Common myeloid progenitor, CD34-positive (primary cell): ENCODE results near the gene ALG12.
A peak's percentile ranks its signal among the peaks of the same experiment; 100 is the strongest.

Source experiments
- CTCF ChIA-PET: fragments of 350-600 bp; sonication (Branson Sonifier 250); formaldehyde crosslinking; loops from one replicate; lab custom pipeline; 2021; ENCODE audit warnings: antibody characterized with exemption; lab: Charles Lee
- POLR2A ChIA-PET: fragments of 350-600 bp; sonication (Branson Sonifier 250); formaldehyde crosslinking; loops from one replicate; lab custom pipeline; 2021; ENCODE audit warnings: antibody characterized with exemption; lab: Charles Lee
- DNase-seq, 3 donors: peaks; one replicate each; pipeline versions ENCODE4 v3.0.0 to v3.0.0-alpha.2; 2013
- H3K27ac ChIP-seq, 2 experiments: 1 replicate in 1 of 2; 2 replicates in 1 of 2; pipeline ENCODE4 v1.7.0; 2013; ENCODE audit warnings: inconsistent platforms in 2 of 2, low read length in 2 of 2, mild to moderate bottlenecking in 2 of 2, low read depth in 1 of 2, moderate library complexity in 1 of 2; ENCODE audit not compliant: severe bottlenecking in 2 of 2, insufficient read depth in 1 of 2, poor library complexity in 1 of 2
- H3K27me3 ChIP-seq, 5 experiments: replicated peaks in 2 of 5; 1 replicate in 3 of 5; 2 replicates in 2 of 5; pipeline versions ENCODE4 v1.6.1 to v1.7.0; 2013; ENCODE audit warnings: low read length in 4 of 5, mild to moderate bottlenecking in 2 of 5, moderate library complexity in 2 of 5, inconsistent platforms in 1 of 5; ENCODE audit not compliant: insufficient read depth in 5 of 5, control insufficient read depth in 4 of 5
- H3K36me3 ChIP-seq, 4 experiments: 1 replicate in 2 of 4; 2 replicates in 2 of 4; pipeline versions ENCODE4 v1.6.1 to v1.7.0; 2013; ENCODE audit warnings: low read length in 3 of 4, control low read depth in 1 of 4, mild to moderate bottlenecking in 1 of 4; ENCODE audit not compliant: control insufficient read depth in 4 of 4, insufficient read depth in 4 of 4
- H3K4me1 ChIP-seq, 4 experiments: 1 replicate in 3 of 4; 2 replicates in 1 of 4; pipeline versions ENCODE4 v1.6.1 to v1.7.1; 2013; ENCODE audit warnings: low read length in 3 of 4, mild to moderate bottlenecking in 3 of 4, control low read depth in 1 of 4, inconsistent platforms in 1 of 4, moderate library complexity in 1 of 4; ENCODE audit not compliant: control insufficient read depth in 4 of 4, insufficient read depth in 4 of 4; ENCODE audit errors: control extremely low read depth in 1 of 4
- H3K4me3 ChIP-seq, 7 experiments: 1 replicate in 4 of 7; 2 replicates in 3 of 7; pipeline versions ENCODE4 v1.5.1 to v1.7.0; 2013; ENCODE audit warnings: mild to moderate bottlenecking in 7 of 7, low read length in 6 of 7, moderate library complexity in 6 of 7, inconsistent platforms in 2 of 7, low read depth in 2 of 7, control low read depth in 1 of 7; ENCODE audit not compliant: insufficient read depth in 4 of 7, control insufficient read depth in 1 of 7; ENCODE audit errors: extremely low read depth in 1 of 7
- H3K9me3 ChIP-seq, 5 experiments: 1 replicate in 4 of 5; 2 replicates in 1 of 5; pipeline versions ENCODE4 v1.6.1 to v1.7.1; 2013; ENCODE audit warnings: low read length in 4 of 5, mild to moderate bottlenecking in 2 of 5, inconsistent platforms in 1 of 5, low read depth in 1 of 5, moderate library complexity in 1 of 5; ENCODE audit not compliant: control insufficient read depth in 4 of 5, insufficient read depth in 2 of 5; ENCODE audit errors: control extremely low read depth in 1 of 5
- WGBS: methylation state at CpG from one replicate; pipeline ENCODE4 v1.1.5; 2013; ENCODE audit not compliant: insufficient coverage; 5-methylcytosine and 5-hydroxymethylcytosine counted together

ALG12 gene

GRCh38 chr22:49953680-49954344 lies 35.6 kb upstream of the ALG12 start:
- WGBS = 90% methylated on average over 18 of the region's 18 CpGs
- Histone ChIP-seq H3K9me3 (no peaks in the 10 kb centered on the region), H3K27me3 (no peaks in the 10 kb centered on the region), H3K4me1 (peaks cover 0 to 47% (median 19%) of the 10 kb centered on the region in 4 experiments), H3K36me3 (no peaks in the 10 kb centered on the region), H3K27ac (no peak overlapping the region), H3K4me3 (no peak overlapping the region)
- POLR2A ChIA-PET = interaction anchor here (1.5 kb wide), 1 partner anchor 18 kb away, joined by 4 read pairs; no protein-coding TSS in a partner anchor
- DNase-seq = no peak
- CTCF ChIA-PET = interaction anchor here (1.4 kb wide), 1 partner anchor 15 kb away, joined by 5 read pairs; no protein-coding TSS in a partner anchor

GRCh38 chr22:49953027-49953679 lies 34.9 kb upstream of the ALG12 start:
- ChIA-PET CTCF (interaction anchor here (0.9 to 1.8 kb wide), 2 partner anchors 17 to 23 kb away, joined by 4 to 6 read pairs; no protein-coding TSS in a partner anchor), POLR2A (no interaction called here)
- Histone ChIP-seq H3K9me3 (no peaks in the 10 kb centered on the region), H3K27me3 (no peaks in the 10 kb centered on the region), H3K4me1 (peaks cover 0 to 47% (median 19%) of the 10 kb centered on the region in 4 experiments), H3K27ac (no peak overlapping the region), H3K4me3 (no peak overlapping the region), H3K36me3 (no peaks in the 10 kb centered on the region)
- DNase-seq = no peak
- 91% methylated on average over 15 of the region's 20 CpGs for WGBS

DNA sequence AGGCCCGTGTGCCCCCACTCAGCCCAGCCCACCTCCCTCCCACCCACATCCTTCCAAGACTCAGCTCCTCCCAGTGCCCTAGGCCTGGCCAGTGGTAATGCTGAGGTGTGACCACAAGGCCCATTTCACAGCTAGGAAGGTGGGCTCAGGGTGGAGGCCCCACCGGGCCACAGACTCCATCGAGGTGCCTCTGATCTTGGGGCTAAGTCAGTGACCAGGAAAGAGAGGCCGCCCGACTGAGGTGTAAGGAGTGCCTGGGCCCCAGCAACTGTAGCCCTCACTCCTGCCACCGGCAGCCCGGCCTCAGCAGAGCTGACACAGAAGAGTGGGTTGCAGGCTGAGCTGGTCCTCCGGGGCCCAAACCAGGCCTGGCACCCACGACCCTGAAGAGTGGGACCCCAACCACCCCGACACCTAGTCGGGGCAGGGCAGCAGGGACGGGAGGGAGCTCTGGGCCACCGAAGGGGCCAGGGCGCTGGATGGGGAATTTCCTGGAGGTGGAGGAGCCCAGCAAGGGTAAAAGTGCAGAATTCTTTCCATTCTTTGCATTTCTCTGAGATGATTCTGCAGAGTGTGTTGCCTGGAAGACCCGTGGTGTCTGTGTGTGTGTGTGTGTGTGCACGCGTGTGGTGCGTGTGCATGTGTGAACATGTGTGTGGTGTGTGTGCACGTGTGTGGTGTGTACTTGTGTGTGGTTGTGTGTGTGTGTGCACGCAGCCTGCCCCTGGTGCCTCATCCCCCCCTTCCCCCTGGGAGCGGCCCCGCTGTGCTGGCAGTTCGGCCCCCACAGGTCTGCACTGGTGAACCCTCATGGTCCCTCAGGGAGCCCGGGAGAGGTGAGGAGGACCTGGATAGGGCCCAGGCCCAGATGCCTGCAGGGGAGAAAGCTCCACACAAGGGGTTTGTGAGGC lies 34.0 kb upstream of the ALG12 start:
- H3K27ac ChIP-seq = no peak overlapping the region
- ChIA-PET CTCF (interaction anchor here (0.9 to 1.8 kb wide), 2 partner anchors 16 to 22 kb away, joined by 4 to 6 read pairs; no protein-coding TSS in a partner anchor), POLR2A (interaction anchor here (1.4 kb wide), 1 partner anchor 8 kb away, joined by 3 read pairs; no protein-coding TSS in a partner anchor)
- 88% methylated on average over 15 of the region's 24 CpGs for WGBS
- peaks cover 0 to 47% (median 19%) of the 10 kb centered on the region in 4 experiments for H3K4me1 ChIP-seq
- H3K27me3 ChIP-seq = no peaks in the 10 kb centered on the region
- no peak for DNase-seq
- no peaks in the 10 kb centered on the region for H3K36me3 ChIP-seq
- H3K9me3 ChIP-seq = no peaks in the 10 kb centered on the region
- H3K4me3 ChIP-seq = no peak overlapping the region

- ChIA-PET POLR2A (interaction anchor here (0.6 to 1.4 kb wide), 3 partner anchors 9 to 136 kb away, joined by 3 read pairs; no protein-coding TSS in a partner anchor), CTCF (interaction anchor here (1.8 kb wide), 1 partner anchor 21 kb away, joined by 6 read pairs; no protein-coding TSS in a partner anchor)
- 94% methylated on average over 3 of the region's 4 CpGs for WGBS
- H3K27ac ChIP-seq = no peak overlapping the region
- H3K4me3 ChIP-seq = no peak overlapping the region
- H3K4me1 ChIP-seq = peaks cover 0 to 51% (median 19%) of the 10 kb centered on the region in 4 experiments
- H3K9me3 ChIP-seq = no peaks in the 10 kb centered on the region
- no peak for DNase-seq
- no peaks in the 10 kb centered on the region for H3K27me3 ChIP-seq
- no peaks in the 10 kb centered on the region for H3K36me3 ChIP-seq
Measured at GRCh38 chr22:49951678-49951985, 33.4 kb upstream of the ALG12 start.

DNA sequence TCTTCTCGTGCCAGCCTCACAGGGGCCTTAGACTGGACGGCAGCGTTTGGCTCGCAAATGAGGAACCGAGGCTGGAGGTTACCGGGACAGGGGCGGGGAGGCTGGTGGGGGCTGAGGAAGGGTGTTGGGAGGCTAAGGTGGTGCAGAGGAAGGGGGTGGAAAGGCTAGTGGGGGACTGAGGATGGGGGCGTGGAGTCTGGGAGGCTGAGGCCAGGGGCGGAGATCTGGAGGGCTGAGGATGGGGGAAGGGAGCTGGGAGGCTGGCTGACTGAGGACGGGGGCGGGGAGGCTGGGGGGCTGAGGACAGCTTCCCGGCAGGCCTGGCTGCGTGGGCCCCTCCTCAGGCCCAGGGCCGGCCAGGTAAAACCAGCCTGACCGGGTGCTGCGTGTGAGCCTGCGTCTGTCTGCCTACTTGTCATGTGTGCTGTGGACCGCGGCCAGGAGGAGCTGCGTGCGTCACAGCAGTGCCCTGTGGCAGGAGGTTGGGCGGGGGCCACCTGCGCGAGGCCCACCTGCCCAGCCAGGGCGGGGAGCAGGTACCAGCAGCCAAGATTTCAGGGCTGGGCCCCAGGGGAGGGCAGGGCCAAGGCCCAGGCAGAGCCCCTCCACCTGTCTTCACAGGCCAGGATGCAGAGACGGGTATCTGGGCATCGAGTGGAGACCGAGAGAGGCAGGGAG lies 32.9 kb upstream of the ALG12 start:
- Histone ChIP-seq H3K9me3 (no peaks in the 10 kb centered on the region), H3K27me3 (no peaks in the 10 kb centered on the region), H3K27ac (no peak overlapping the region), H3K36me3 (no peaks in the 10 kb centered on the region), H3K4me1 (peaks cover 0 to 52% (median 19%) of the 10 kb centered on the region in 4 experiments), H3K4me3 (no peak overlapping the region)
- DNase-seq = peak in 1 of 3 donors; percentile 55
- CTCF ChIA-PET = interaction anchor here (1.8 to 1.9 kb wide), 2 partner anchors 14 to 21 kb away, joined by 5 to 6 read pairs; no protein-coding TSS in a partner anchor
- POLR2A ChIA-PET = interaction anchor here (0.6 to 1.4 kb wide), 4 partner anchors 8 to 136 kb away, joined by 3 to 4 read pairs (median 3); no protein-coding TSS in a partner anchor
- 73% methylated on average over 20 of the region's 28 CpGs for WGBS

- Histone ChIP-seq H3K36me3 (no peaks in the 10 kb centered on the region), H3K4me1 (peaks cover 0 to 55% (median 23%) of the 10 kb centered on the region in 4 experiments), H3K27ac (no peak overlapping the region), H3K4me3 (no peak overlapping the region), H3K9me3 (no peaks in the 10 kb centered on the region), H3K27me3 (no peaks in the 10 kb centered on the region)
- no peak for DNase-seq
- WGBS = 82% methylated on average over 13 of the region's 18 CpGs
- ChIA-PET POLR2A (interaction anchor here (1.2 to 1.4 kb wide), 2 partner anchors 9 to 17 kb away, joined by 3 to 4 read pairs; no protein-coding TSS in a partner anchor), CTCF (interaction anchor here (1.9 kb wide), 1 partner anchor 14 kb away, joined by 5 read pairs; no protein-coding TSS in a partner anchor)
Measured at GRCh38 chr22:49950396-49950994, 32.3 kb upstream of the ALG12 start.
